ENCODE results near the gene CCDC68. TPM values are rescaled to one million over a fixed set of nuclear protein-coding genes. Genes with fewer than 3 reads are reported as not detected.

The CCDC68 gene
- total and polyA plus RNA-seq, 2 of the 13 experiments (the other 11 are each of a cell fraction or from before 2014, with no cell fraction given) = 4.6 to 13.3 TPM

GRCh38 chr18:54958704-54959625 is at the start of gene CCDC68 (continued):
- TF ChIP-seq TARDBP (CRISPR knock-in tag; IDR thresholded peaks at IDR 0.05) = no peak; the same call in 1 of the 2 replicates
- TF ChIP-seq ZNF350 (CRISPR knock-in tag; IDR thresholded peaks at IDR 0.05; ENCODE audit: borderline replicate concordance, low read depth) = no peak
- no peak for TF ChIP-seq ZNF562 (CRISPR knock-in tag; IDR thresholded peaks at IDR 0.05; ENCODE audit: borderline replicate concordance)
- TF ChIP-seq ZNF720 (CRISPR knock-in tag; IDR thresholded peaks at IDR 0.05) = no peak
- TF ChIP-seq NFATC3 (CRISPR knock-in tag; IDR thresholded peaks at IDR 0.05) = no peak
- TF ChIP-seq ZNF607 (CRISPR knock-in tag; IDR thresholded peaks at IDR 0.05; ENCODE audit: borderline replicate concordance) = no peak
- TF ChIP-seq RAD51 (IDR thresholded peaks at IDR 0.05; ENCODE audit: borderline replicate concordance) = no peak
- TF ChIP-seq SMC3 (IDR thresholded peaks at IDR 0.05; ENCODE audit: low read length) = no peak
- TF ChIP-seq YEATS2 (CRISPR knock-in tag; IDR thresholded peaks at IDR 0.05; ENCODE audit: borderline replicate concordance) = no peak
- TF ChIP-seq, protein P1, sequence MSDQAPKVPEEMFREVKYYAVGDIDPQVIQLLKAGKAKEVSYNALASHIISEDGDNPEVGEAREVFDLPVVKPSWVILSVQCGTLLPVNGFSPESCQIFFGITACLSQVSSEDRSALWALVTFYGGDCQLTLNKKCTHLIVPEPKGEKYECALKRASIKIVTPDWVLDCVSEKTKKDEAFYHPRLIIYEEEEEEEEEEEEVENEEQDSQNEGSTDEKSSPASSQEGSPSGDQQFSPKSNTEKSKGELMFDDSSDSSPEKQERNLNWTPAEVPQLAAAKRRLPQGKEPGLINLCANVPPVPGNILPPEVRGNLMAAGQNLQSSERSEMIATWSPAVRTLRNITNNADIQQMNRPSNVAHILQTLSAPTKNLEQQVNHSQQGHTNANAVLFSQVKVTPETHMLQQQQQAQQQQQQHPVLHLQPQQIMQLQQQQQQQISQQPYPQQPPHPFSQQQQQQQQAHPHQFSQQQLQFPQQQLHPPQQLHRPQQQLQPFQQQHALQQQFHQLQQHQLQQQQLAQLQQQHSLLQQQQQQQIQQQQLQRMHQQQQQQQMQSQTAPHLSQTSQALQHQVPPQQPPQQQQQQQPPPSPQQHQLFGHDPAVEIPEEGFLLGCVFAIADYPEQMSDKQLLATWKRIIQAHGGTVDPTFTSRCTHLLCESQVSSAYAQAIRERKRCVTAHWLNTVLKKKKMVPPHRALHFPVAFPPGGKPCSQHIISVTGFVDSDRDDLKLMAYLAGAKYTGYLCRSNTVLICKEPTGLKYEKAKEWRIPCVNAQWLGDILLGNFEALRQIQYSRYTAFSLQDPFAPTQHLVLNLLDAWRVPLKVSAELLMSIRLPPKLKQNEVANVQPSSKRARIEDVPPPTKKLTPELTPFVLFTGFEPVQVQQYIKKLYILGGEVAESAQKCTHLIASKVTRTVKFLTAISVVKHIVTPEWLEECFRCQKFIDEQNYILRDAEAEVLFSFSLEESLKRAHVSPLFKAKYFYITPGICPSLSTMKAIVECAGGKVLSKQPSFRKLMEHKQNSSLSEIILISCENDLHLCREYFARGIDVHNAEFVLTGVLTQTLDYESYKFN (CRISPR knock-in tag; conservative IDR thresholded peaks at IDR 0.05) = peak; percentile 91
- no peak for TF ChIP-seq CSRNP1 (CRISPR knock-in tag; IDR thresholded peaks at IDR 0.05)
- no peak for TF ChIP-seq ZBTB20 (CRISPR knock-in tag; IDR thresholded peaks at IDR 0.05; ENCODE audit: borderline replicate concordance, low read depth)
- no peak for TF ChIP-seq CCAR2 (optimal IDR thresholded peaks at IDR 0.05; ENCODE audit: low read depth, low read length)
- TF ChIP-seq, protein P2, sequence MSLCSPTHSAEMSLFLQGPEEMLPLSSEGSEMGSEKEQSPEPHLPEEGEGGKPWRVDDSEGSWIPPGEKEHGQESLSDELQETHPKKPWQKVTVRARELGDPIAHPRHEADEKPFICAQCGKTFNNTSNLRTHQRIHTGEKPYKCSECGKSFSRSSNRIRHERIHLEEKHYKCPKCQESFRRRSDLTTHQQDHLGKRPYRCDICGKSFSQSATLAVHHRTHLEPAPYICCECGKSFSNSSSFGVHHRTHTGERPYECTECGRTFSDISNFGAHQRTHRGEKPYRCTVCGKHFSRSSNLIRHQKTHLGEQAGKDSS (CRISPR knock-in tag; IDR thresholded peaks at IDR 0.05; ENCODE audit: borderline replicate concordance, low read depth) = peak; percentile 68; the same call in 1 of the 2 replicates
- TF ChIP-seq, protein P3, sequence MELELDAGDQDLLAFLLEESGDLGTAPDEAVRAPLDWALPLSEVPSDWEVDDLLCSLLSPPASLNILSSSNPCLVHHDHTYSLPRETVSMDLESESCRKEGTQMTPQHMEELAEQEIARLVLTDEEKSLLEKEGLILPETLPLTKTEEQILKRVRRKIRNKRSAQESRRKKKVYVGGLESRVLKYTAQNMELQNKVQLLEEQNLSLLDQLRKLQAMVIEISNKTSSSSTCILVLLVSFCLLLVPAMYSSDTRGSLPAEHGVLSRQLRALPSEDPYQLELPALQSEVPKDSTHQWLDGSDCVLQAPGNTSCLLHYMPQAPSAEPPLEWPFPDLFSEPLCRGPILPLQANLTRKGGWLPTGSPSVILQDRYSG (CRISPR knock-in tag; IDR thresholded peaks at IDR 0.05) = no peak
- peak in 1 of 2 experiments; percentile 37; a peak in 1 of 4 replicates for TF ChIP-seq EP300 (IDR thresholded peaks at IDR 0.05; ENCODE audit: low read depth in 2 of 2, low read length in 2 of 2)
- TF ChIP-seq EP300 (CRISPR knock-in tag; IDR thresholded peaks at IDR 0.05; ENCODE audit: borderline replicate concordance) = no peak
- 0 out of 2 replicates have a peak, but pooled peaks have one; percentile 43 for TF ChIP-seq SATB2 (CRISPR knock-in tag; IDR thresholded peaks at IDR 0.05)
- no peak for TF ChIP-seq ZNF484 (CRISPR knock-in tag; IDR thresholded peaks at IDR 0.05; ENCODE audit: borderline replicate concordance, low read depth)
- TF ChIP-seq GMEB2 (CRISPR knock-in tag; IDR thresholded peaks at IDR 0.05; ENCODE audit: low read depth) = no peak

Measured in HepG2 (cell line).